MCF 10A (cell line): ENCODE measurements around the gene AOX1. TPM values are rescaled to one million over a fixed set of nuclear protein-coding genes. Genes with fewer than 3 reads are reported as not detected.
"Not testable (repeated sequence)": the region's sequence is repeated elsewhere in the genome, so short reads cannot be mapped to it uniquely, and the experiment has no call there.

Experiments
- BruUV-seq: library from RNA; stranded (reverse); fragments of 400-500 nt; replicated peaks from 2 replicates; lab custom pipeline; 2021; lab: Mats Ljungman, UMichigan
- CTCF ChIA-PET: fragments of 300-600 bp; sonication (Branson Sonifier 250); formaldehyde crosslinking; extraction: SDS; loops from one replicate; lab custom pipeline; 2021; ENCODE audit warnings: antibody characterized with exemption, inconsistent platforms; lab: Yijun Ruan, JAX
- POLR2A ChIA-PET: fragments of 300-600, 350-650 bp; sonication (Branson Sonifier 250); formaldehyde crosslinking; extraction: SDS; loops from one replicate; lab custom pipeline; 2020; ENCODE audit warnings: antibody characterized with exemption, inconsistent platforms; lab: Yijun Ruan, JAX
- DNase-seq: peaks from one replicate; pipeline ENCODE4 v3.0.0-alpha.2; 2018; ENCODE audit not compliant: unreplicated experiment
- H3K27ac Mint-ChIP-seq: one replicate; pipeline ENCODE4 v1.8.0; 2022; ENCODE audit warnings: mild to moderate bottlenecking, low read depth, mixed read lengths; ENCODE audit not compliant: unreplicated experiment
- H3K27me3 Mint-ChIP-seq: one replicate; pipeline ENCODE4 v1.8.0; 2022; ENCODE audit warnings: mixed read lengths; ENCODE audit not compliant: insufficient read depth, unreplicated experiment
- H3K36me3 Mint-ChIP-seq: one replicate; pipeline ENCODE4 v1.8.0; 2022; ENCODE audit warnings: mild to moderate bottlenecking, moderate library complexity, mixed read lengths; ENCODE audit not compliant: insufficient read depth, unreplicated experiment
- H3K4me1 Mint-ChIP-seq: one replicate; pipeline ENCODE4 v1.8.0; 2022; ENCODE audit warnings: mixed read lengths; ENCODE audit not compliant: insufficient read depth, unreplicated experiment
- H3K4me3 Mint-ChIP-seq: one replicate; pipeline ENCODE4 v1.8.0; 2022; ENCODE audit warnings: mild to moderate bottlenecking, moderate library complexity, mixed read lengths; ENCODE audit not compliant: unreplicated experiment
- H3K9me3 Mint-ChIP-seq: one replicate; pipeline ENCODE4 v1.8.0; 2022; ENCODE audit warnings: mixed read lengths; ENCODE audit not compliant: unreplicated experiment
- intact Hi-C: fragments of 100-400 bp; cut with micrococcal nuclease; formaldehyde crosslinking; loops from 2 replicates; pipeline ENCODE4 v1.14.1; 2022
- total RNA-seq: library from RNA; stranded (reverse); gene quantifications from 2 replicates; pipeline ENCODE4 v1.2.3, GENCODE V29; 2022
- TF ChIP-seq, protein P1 (sequence below): fragments of 200-600 bp; IDR thresholded peaks from one replicate; pipeline ENCODE4 v1.8.0; 2022; ENCODE audit warnings: antibody characterized with exemption, mild to moderate bottlenecking; ENCODE audit not compliant: unreplicated experiment

AOX1 gene
- total RNA-seq, 1 experiment from 2014 or later = 54.0 TPM

DNA sequence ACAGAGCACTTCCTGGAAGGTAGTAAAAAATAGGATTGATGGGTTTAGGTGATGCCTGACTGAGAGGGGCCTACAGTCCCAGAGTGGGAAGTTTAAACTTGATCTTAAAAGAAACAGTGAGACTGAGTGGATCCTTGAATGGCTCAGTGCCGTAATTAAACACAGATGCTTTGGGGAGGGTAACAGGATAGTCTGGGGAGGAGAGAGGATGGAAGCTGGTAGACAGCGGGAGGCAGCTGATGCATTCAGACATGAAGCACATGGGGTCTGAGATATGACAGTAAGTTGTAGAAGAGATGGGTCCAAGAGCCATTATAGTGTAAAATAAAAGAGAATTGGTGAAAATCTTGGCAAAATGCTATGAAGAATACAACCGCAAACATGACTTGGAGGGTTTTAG, 54.4 kb downstream of the AOX1 start:
- H3K4me1 Mint-ChIP-seq = peaks cover 7% of the 10 kb centered on the region
- no peak for DNase-seq
- H3K4me3 Mint-ChIP-seq = no peak overlapping the region
- no peaks in the 10 kb centered on the region for H3K27me3 Mint-ChIP-seq
- no TSS peak for BruUV-seq
- H3K9me3 Mint-ChIP-seq = no peaks in the 10 kb centered on the region
- H3K27ac Mint-ChIP-seq = no peak overlapping the region
- intact Hi-C loops = no loop called here
- H3K36me3 Mint-ChIP-seq = peaks cover 51% of the 10 kb centered on the region
- CTCF ChIA-PET = interaction anchor here (1.0 to 1.1 kb wide), 2 partner anchors 9 to 13 kb away, joined by 4 to 6 read pairs; no protein-coding TSS in a partner anchor
- TF ChIP-seq, protein P1, sequence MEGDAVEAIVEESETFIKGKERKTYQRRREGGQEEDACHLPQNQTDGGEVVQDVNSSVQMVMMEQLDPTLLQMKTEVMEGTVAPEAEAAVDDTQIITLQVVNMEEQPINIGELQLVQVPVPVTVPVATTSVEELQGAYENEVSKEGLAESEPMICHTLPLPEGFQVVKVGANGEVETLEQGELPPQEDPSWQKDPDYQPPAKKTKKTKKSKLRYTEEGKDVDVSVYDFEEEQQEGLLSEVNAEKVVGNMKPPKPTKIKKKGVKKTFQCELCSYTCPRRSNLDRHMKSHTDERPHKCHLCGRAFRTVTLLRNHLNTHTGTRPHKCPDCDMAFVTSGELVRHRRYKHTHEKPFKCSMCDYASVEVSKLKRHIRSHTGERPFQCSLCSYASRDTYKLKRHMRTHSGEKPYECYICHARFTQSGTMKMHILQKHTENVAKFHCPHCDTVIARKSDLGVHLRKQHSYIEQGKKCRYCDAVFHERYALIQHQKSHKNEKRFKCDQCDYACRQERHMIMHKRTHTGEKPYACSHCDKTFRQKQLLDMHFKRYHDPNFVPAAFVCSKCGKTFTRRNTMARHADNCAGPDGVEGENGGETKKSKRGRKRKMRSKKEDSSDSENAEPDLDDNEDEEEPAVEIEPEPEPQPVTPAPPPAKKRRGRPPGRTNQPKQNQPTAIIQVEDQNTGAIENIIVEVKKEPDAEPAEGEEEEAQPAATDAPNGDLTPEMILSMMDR = no peak
- POLR2A ChIA-PET = interaction anchor here (0.5 to 1.2 kb wide), 2 partner anchors 20 to 114 kb away, joined by 3 read pairs; no protein-coding TSS in a partner anchor

GRCh38 chr2:200640901-200641300, 55.1 kb downstream of the AOX1 start:
- no peak overlapping the region for H3K27ac Mint-ChIP-seq
- no TSS peak for BruUV-seq
- TF ChIP-seq, protein P1 = no peak
- H3K27me3 Mint-ChIP-seq = no peaks in the 10 kb centered on the region
- intact Hi-C loops = no loop called here
- CTCF ChIA-PET = interaction anchor here (0.6 to 1.1 kb wide), 5 partner anchors 8 to 47 kb away, joined by 3 to 6 read pairs (median 5); no protein-coding TSS in a partner anchor
- H3K4me3 Mint-ChIP-seq = no peak overlapping the region
- POLR2A ChIA-PET = no interaction called here
- no peaks in the 10 kb centered on the region for H3K4me1 Mint-ChIP-seq
- H3K9me3 Mint-ChIP-seq = no peaks in the 10 kb centered on the region
- peaks cover 44% of the 10 kb centered on the region for H3K36me3 Mint-ChIP-seq
- DNase-seq = no peak

DNA sequence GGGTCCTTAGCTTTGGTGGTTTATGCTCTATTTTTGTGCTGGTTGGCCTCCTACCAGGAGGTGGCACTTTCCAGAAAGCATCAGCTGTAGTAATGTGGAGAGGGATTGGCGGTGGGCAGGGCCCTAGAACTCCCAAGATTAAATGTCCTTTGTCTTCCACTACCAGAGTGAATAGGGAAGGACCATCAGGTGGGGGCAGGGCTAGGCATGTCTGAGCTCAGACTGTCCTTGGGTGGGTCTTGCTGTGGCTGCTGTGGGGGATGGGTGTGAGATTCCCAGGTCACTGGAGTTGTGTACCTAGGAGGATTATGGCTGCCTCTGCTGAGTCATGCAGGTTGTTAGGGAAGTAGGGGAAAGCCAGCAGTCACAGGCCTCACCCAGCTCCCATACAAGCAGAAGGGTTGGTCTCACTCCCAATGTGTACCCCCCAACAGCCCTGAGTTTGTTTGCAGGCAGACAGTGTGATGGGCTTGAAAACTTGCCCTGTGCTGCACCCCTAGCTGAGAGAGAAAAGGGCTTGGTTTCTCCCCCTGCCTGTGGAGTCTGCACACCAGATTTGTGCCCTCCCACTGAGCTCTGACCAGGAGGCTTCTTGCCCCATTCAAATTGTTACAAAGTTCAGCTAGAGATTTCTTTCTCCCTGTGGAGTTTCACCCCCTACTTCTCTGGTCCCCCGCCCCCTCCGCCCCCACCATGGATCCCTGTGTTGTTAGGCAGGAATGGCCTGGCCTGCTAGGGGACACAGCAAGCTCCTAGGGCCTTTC, 62.9 kb downstream of the AOX1 start:
- H3K27ac Mint-ChIP-seq, H3K9me3 Mint-ChIP-seq, H3K4me3 Mint-ChIP-seq, DNase-seq, POLR2A ChIA-PET, intact Hi-C loops, H3K27me3 Mint-ChIP-seq, BruUV-seq, H3K4me1 Mint-ChIP-seq: not testable (repeated sequence)
- CTCF ChIA-PET = interaction anchor here (1.1 to 1.6 kb wide), 5 partner anchors 8 to 165 kb away, joined by 3 to 6 read pairs (median 4); no protein-coding TSS in a partner anchor
- peaks cover 45% of the 10 kb centered on the region for H3K36me3 Mint-ChIP-seq

DNA sequence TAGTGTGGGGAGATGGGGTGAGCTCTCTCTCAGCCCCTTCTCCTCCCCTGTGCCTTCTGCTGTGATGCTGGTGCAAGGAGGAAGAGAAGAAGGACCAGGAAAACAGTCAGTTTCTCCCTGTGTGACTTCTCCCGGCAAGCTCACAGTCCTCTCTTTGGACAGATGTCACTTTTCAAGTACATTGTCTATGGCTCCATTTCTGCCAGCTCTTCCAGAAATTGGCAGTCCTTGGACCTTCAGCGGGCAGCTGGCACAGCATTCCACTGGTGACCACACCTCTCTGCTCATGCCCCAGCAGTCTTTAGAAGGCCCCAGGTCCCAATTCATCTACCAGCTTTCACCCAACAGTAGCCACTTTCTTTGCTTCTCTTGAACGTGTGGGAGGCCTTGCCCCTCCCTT, 63.9 kb downstream of the AOX1 start:
- CTCF ChIA-PET = interaction anchor here (1.0 to 1.5 kb wide), 5 partner anchors 9 to 166 kb away, joined by 3 to 6 read pairs (median 5); no protein-coding TSS in a partner anchor
- H3K36me3 Mint-ChIP-seq = peaks cover 49% of the 10 kb centered on the region
- no peak overlapping the region for H3K27ac Mint-ChIP-seq
- H3K4me3 Mint-ChIP-seq = no peak overlapping the region
- H3K9me3 Mint-ChIP-seq = no peaks in the 10 kb centered on the region
- intact Hi-C loops = no loop called here
- DNase-seq = no peak
- H3K27me3 Mint-ChIP-seq = no peaks in the 10 kb centered on the region
- POLR2A ChIA-PET = no interaction called here
- TF ChIP-seq, protein P1 = no peak
- BruUV-seq = no TSS peak
- H3K4me1 Mint-ChIP-seq = no peaks in the 10 kb centered on the region
